ENCODE data around the gene RPL10A.

Gene RPL10A

GRCh38 chr6:35473075-35473849, 5.1 kb downstream of the RPL10A start:
- peak; percentile 13 for DNase-seq (ENCODE audit: low spot score)
- TF ChIP-seq CTCF (IDR thresholded peaks at IDR 0.05; ENCODE audit: extremely low read depth, missing control alignments) = no peak

- TF ChIP-seq CTCF (IDR thresholded peaks at IDR 0.05; ENCODE audit: extremely low read depth, missing control alignments) = no peak
- DNase-seq (ENCODE audit: low spot score) = no peak
Measured at GRCh38 chr6:35473850-35474130, 5.6 kb downstream of the RPL10A start.

GRCh38 chr6:35474131-35474941, 6.1 kb downstream of the RPL10A start:
- peak; percentile 19 for DNase-seq (ENCODE audit: low spot score)

GRCh38 chr6:35474942-35475570, 6.9 kb downstream of the RPL10A start:
- DNase-seq (ENCODE audit: low spot score) = peak; percentile 11

More at GRCh38 chr6:35474131-35474941, 6.1 kb downstream of the RPL10A start:
- no peak for TF ChIP-seq CTCF (IDR thresholded peaks at IDR 0.05; ENCODE audit: extremely low read depth, missing control alignments)

GRCh38 chr6:35475573-35475972, 7.4 kb downstream of the RPL10A start:
- TF ChIP-seq CTCF (IDR thresholded peaks at IDR 0.05; ENCODE audit: extremely low read depth, missing control alignments) = no peak
- no peak for DNase-seq (ENCODE audit: low spot score)

More at GRCh38 chr6:35474942-35475570, 6.9 kb downstream of the RPL10A start:
- no peak for TF ChIP-seq CTCF (IDR thresholded peaks at IDR 0.05; ENCODE audit: extremely low read depth, missing control alignments)

GRCh38 chr6:35476004-35476403, 7.8 kb downstream of the RPL10A start:
- TF ChIP-seq CTCF (IDR thresholded peaks at IDR 0.05; ENCODE audit: extremely low read depth, missing control alignments) = no peak
- no peak for DNase-seq (ENCODE audit: low spot score)

GRCh38 chr6:35477028-35477427, 8.8 kb downstream of the RPL10A start:
- DNase-seq (ENCODE audit: low spot score) = no peak
- TF ChIP-seq CTCF (IDR thresholded peaks at IDR 0.05; ENCODE audit: extremely low read depth, missing control alignments) = no peak
